Measurements from ENCODE around the gene KCNIP4. TPM values are rescaled to one million over a fixed set of nuclear protein-coding genes. Genes with fewer than 3 reads are reported as not detected.

The KCNIP4 gene
- total RNA-seq, 4 donors from 2014 or later = 0.19 TPM; not detected in 3

DNA sequence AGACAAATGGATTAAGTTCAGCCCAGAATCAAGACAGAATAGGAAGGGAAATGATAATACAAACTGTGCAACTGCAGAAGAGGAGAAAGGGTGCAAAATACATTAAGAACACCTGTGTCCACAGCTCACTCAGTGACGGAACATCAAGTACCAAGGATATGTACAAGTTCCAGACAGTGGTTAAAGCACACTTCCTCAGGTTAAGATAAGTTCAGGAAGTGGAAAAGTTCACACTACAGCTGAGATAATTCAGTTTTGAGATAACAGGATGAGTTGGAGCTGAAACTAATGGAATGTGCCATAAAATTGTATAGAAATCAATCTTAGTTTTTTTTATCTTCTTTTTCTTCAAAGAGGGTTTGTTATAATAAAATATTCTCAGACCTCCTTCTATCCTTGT is 419.4 kb downstream of the KCNIP4 start:
- TF ChIP-seq POLR2A (IDR thresholded peaks at IDR 0.05) = no peak
- TF ChIP-seq, protein P1, sequence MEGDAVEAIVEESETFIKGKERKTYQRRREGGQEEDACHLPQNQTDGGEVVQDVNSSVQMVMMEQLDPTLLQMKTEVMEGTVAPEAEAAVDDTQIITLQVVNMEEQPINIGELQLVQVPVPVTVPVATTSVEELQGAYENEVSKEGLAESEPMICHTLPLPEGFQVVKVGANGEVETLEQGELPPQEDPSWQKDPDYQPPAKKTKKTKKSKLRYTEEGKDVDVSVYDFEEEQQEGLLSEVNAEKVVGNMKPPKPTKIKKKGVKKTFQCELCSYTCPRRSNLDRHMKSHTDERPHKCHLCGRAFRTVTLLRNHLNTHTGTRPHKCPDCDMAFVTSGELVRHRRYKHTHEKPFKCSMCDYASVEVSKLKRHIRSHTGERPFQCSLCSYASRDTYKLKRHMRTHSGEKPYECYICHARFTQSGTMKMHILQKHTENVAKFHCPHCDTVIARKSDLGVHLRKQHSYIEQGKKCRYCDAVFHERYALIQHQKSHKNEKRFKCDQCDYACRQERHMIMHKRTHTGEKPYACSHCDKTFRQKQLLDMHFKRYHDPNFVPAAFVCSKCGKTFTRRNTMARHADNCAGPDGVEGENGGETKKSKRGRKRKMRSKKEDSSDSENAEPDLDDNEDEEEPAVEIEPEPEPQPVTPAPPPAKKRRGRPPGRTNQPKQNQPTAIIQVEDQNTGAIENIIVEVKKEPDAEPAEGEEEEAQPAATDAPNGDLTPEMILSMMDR (IDR thresholded peaks at IDR 0.05) = no peak
- Histone ChIP-seq H3K4me1 (no peaks in the 10 kb centered on the region), H3K27me3 (no peaks in the 10 kb centered on the region), H3K27ac (no peak overlapping the region), H3K36me3 (no peaks in the 10 kb centered on the region), H3K9me3 (no peaks in the 10 kb centered on the region), H3K4me3 (no peak overlapping the region)
- no peak for DNase-seq
- 42 to 70% methylated on average over 1 of the region's 1 CpG for WGBS, 2 donors
- intact Hi-C loops (cut with DNase I) = no loop called here

GRCh38 chr4:21522296-21522695 is 426.3 kb downstream of the KCNIP4 start:
- H3K27ac ChIP-seq = no peak overlapping the region
- intact Hi-C loops (cut with DNase I) = no loop called here
- H3K4me1 ChIP-seq = no peaks in the 10 kb centered on the region
- H3K4me3 ChIP-seq = no peak overlapping the region
- H3K9me3 ChIP-seq = no peaks in the 10 kb centered on the region
- no peaks in the 10 kb centered on the region for H3K36me3 ChIP-seq
- WGBS, 2 donors = 75 to 80% methylated on average over 3 of the region's 3 CpGs
- TF ChIP-seq, protein P1 (IDR thresholded peaks at IDR 0.05) = no peak
- TF ChIP-seq POLR2A (IDR thresholded peaks at IDR 0.05) = no peak
- H3K27me3 ChIP-seq = no peaks in the 10 kb centered on the region
- no peak for DNase-seq

- intact Hi-C loops (cut with DNase I) = no loop called here
- H3K4me1 ChIP-seq = no peaks in the 10 kb centered on the region
- no peaks in the 10 kb centered on the region for H3K36me3 ChIP-seq
- 42 to 43% methylated on average over 5 of the region's 5 CpGs for WGBS, 2 donors
- no peak overlapping the region for H3K4me3 ChIP-seq
- no peaks in the 10 kb centered on the region for H3K9me3 ChIP-seq
- DNase-seq = no peak
- TF ChIP-seq POLR2A (IDR thresholded peaks at IDR 0.05) = no peak
- TF ChIP-seq, protein P1 (IDR thresholded peaks at IDR 0.05) = no peak
- H3K27ac ChIP-seq = no peak overlapping the region
- no peaks in the 10 kb centered on the region for H3K27me3 ChIP-seq
Measured at GRCh38 chr4:21517126-21517859, 431.3 kb downstream of the KCNIP4 start.

- Histone ChIP-seq H3K4me3 (no peak overlapping the region), H3K36me3 (no peaks in the 10 kb centered on the region), H3K27ac (no peak overlapping the region), H3K9me3 (no peaks in the 10 kb centered on the region), H3K27me3 (no peaks in the 10 kb centered on the region), H3K4me1 (no peaks in the 10 kb centered on the region)
- no peak for DNase-seq
- intact Hi-C loops (cut with DNase I) = loop anchor here (5.0 kb wide), 1 partner anchor 253 kb away; no protein-coding TSS in a partner anchor
- 52 to 64% methylated on average over 4 of the region's 4 CpGs for WGBS, 2 donors
- no peak for TF ChIP-seq POLR2A (IDR thresholded peaks at IDR 0.05)
- TF ChIP-seq, protein P1 (IDR thresholded peaks at IDR 0.05) = no peak
Measured at GRCh38 chr4:21514022-21514694, 434.4 kb downstream of the KCNIP4 start.

GRCh38 chr4:21512353-21512752 is 436.2 kb downstream of the KCNIP4 start:
- H3K36me3 ChIP-seq = no peaks in the 10 kb centered on the region
- WGBS, 2 donors = 86 to 100% methylated on average over 1 of the region's 1 CpG
- TF ChIP-seq, protein P1 (IDR thresholded peaks at IDR 0.05) = peak in 3 of 6 experiments; percentile 15 to 31 (median 30)
- no peak for TF ChIP-seq POLR2A (IDR thresholded peaks at IDR 0.05)
- no peak overlapping the region for H3K27ac ChIP-seq
- no peak for DNase-seq
- intact Hi-C loops (cut with DNase I) = loop anchor here (5.0 kb wide), 1 partner anchor 255 kb away; no protein-coding TSS in a partner anchor
- H3K4me3 ChIP-seq = no peak overlapping the region
- H3K4me1 ChIP-seq = no peaks in the 10 kb centered on the region
- H3K27me3 ChIP-seq = no peaks in the 10 kb centered on the region
- H3K9me3 ChIP-seq = no peaks in the 10 kb centered on the region
